GM12891 (cell line): Measurements from ENCODE around the gene ZNF708.

Experiments used
- PAX5 ChIP-seq: IDR thresholded peaks from 2 replicates; pipeline ENCODE4 v1.6.1; 2011; ENCODE audit warnings: low read length, moderate library complexity, mild to moderate bottlenecking; ENCODE audit not compliant: insufficient read depth, severe bottlenecking
- POLR2A ChIP-seq: IDR thresholded peaks from 2 replicates; pipeline ENCODE4 v1.6.1; 2011; ENCODE audit warnings: low read depth, low read length, control low read depth
- POLR2AphosphoS5 ChIP-seq: IDR thresholded peaks from 2 replicates; pipeline ENCODE4 v1.6.1; 2011; ENCODE audit warnings: low read depth, low read length, control low read depth
- SPI1 ChIP-seq: IDR thresholded peaks from 2 replicates; pipeline ENCODE4 v1.6.1; 2011; ENCODE audit warnings: low read depth, low read length, control low read depth
- TAF1 ChIP-seq: IDR thresholded peaks from 2 replicates; pipeline ENCODE4 v1.6.1; 2011; ENCODE audit warnings: low read depth, low read length, control low read depth

DNA sequence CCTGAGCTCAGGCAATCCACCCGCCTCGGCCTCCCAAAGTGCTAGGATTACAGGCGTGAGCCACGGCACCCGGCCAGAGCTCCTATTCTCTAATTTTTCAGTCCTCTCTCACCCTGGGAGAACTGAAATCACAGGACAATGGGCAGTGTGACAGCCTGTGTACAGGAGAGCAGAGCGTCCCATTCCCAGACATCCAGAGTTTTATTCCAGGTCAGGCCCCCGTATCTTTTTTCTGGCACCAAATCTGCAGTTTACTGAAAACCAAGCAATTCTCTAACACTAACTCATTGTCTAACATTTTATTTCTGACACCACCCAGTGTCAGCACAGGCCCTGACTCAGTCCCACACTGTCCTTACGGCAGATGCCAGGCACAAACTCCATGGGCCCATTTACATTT is 6.7 kb downstream of the ZNF708 start:
- TF ChIP-seq POLR2A (no peak), POLR2AphosphoS5 (no peak), TAF1 (no peak), SPI1 (no peak), PAX5 (no peak)
